ENCODE data around the gene USH1C.
A peak's percentile ranks its signal among the peaks of the same experiment; 100 is the strongest.

DNA sequence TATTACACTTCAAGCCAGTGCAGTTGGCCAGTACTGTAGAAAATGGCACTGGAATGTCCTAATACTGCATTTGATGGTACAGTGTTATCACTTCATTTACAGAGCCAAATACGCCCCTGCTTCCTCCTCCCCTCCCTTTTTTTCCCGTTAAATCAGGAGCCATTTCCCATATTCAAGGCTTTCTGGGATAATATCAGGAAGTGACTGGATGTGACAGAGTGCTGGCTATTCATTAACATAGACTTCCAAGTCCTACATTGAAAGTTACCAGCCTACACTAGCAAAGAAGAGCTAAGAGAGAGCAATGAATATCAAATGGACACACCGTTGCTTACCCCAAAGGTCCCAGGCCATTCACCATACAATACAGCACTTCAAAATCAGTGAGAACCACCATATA, 35.4 kb downstream of the USH1C start:
- TF ChIP-seq, protein P1, sequence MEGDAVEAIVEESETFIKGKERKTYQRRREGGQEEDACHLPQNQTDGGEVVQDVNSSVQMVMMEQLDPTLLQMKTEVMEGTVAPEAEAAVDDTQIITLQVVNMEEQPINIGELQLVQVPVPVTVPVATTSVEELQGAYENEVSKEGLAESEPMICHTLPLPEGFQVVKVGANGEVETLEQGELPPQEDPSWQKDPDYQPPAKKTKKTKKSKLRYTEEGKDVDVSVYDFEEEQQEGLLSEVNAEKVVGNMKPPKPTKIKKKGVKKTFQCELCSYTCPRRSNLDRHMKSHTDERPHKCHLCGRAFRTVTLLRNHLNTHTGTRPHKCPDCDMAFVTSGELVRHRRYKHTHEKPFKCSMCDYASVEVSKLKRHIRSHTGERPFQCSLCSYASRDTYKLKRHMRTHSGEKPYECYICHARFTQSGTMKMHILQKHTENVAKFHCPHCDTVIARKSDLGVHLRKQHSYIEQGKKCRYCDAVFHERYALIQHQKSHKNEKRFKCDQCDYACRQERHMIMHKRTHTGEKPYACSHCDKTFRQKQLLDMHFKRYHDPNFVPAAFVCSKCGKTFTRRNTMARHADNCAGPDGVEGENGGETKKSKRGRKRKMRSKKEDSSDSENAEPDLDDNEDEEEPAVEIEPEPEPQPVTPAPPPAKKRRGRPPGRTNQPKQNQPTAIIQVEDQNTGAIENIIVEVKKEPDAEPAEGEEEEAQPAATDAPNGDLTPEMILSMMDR (IDR thresholded peaks at IDR 0.05 in 8 of 11, conservative IDR thresholded peaks at IDR 0.05 in 3 of 11), result no peak
- TF ChIP-seq POLR2A (IDR thresholded peaks at IDR 0.05) (no peak), POLR2AphosphoS5 (IDR thresholded peaks at IDR 0.05) (peak in 1 of 3 donors; percentile 21)

All from spleen (tissue), 7 donors.